IMR-90 (cell line): ENCODE measurements around the gene HNF1B. TPM values are rescaled to one million over a fixed set of nuclear protein-coding genes. Genes with fewer than 3 reads are reported as not detected.

Experiments used
- ATAC-seq: fragments of 200-7000 bp; cut with Tn5 transposase; 2 replicates; pipeline ENCODE4 v1.9.1; 2020; ENCODE audit warnings: low read depth, mild to moderate bottlenecking, moderate library complexity
- BruUV-seq: library from RNA; stranded (reverse); fragments of 400-500 nt; replicated peaks from 2 replicates; lab custom pipeline; 2021; lab: Mats Ljungman, UMichigan
- CTCF ChIA-PET: fragments of 300-600 bp; formaldehyde crosslinking; extraction: SDS; loops from one replicate; lab custom pipeline; 2021; ENCODE audit warnings: antibody characterized with exemption; lab: Yijun Ruan, JAX
- POLR2A ChIA-PET: fragments of 300-600 bp; sonication (Branson Sonifier 250); formaldehyde crosslinking; loops from one replicate; lab custom pipeline; 2022; ENCODE audit warnings: antibody characterized with exemption; ENCODE audit not compliant: unreplicated experiment; lab: Charles Lee
- DNase-seq: peaks from one replicate; pipeline ENCODE4 v3.0.0; 2013
- H2AFZ ChIP-seq: replicated peaks from 2 replicates; pipeline ENCODE3; 2013; ENCODE audit warnings: low read length, mild to moderate bottlenecking; ENCODE audit not compliant: poor library complexity
- H2AK5ac ChIP-seq: 2 replicates; pipeline ENCODE4 v1.6.1; 2013; ENCODE audit warnings: low read depth, low read length, inconsistent platforms
- H2AK9ac ChIP-seq: replicated peaks from 2 replicates; pipeline ENCODE3; 2013; ENCODE audit warnings: mild to moderate bottlenecking, low read depth, low read length, moderate library complexity; ENCODE audit not compliant: poor library complexity
- H2BK120ac ChIP-seq: 2 replicates; pipeline ENCODE4 v1.6.1; 2013; ENCODE audit warnings: low read depth, low read length, inconsistent platforms
- H2BK15ac ChIP-seq: 3 replicates; pipeline ENCODE4 v1.6.1; 2013; ENCODE audit warnings: low read depth, low read length, inconsistent platforms
- H2BK20ac ChIP-seq: 2 replicates; pipeline ENCODE4 v1.6.1; 2013; ENCODE audit warnings: low read depth, mild to moderate bottlenecking, inconsistent platforms, low read length, moderate library complexity
- H2BK5ac ChIP-seq: 2 replicates; pipeline ENCODE4 v1.6.1; 2013; ENCODE audit warnings: mild to moderate bottlenecking, low read depth, low read length, inconsistent platforms; ENCODE audit not compliant: poor library complexity, severe bottlenecking
- H3K14ac ChIP-seq: replicated peaks from 2 replicates; pipeline ENCODE4 v1.6.1; 2013; ENCODE audit warnings: low read depth, low read length, inconsistent platforms
- H3K18ac ChIP-seq: 2 replicates; pipeline ENCODE4 v1.6.1; 2013; ENCODE audit warnings: low read depth, low read length, control low read depth
- H3K23ac ChIP-seq: 2 replicates; pipeline ENCODE4 v1.6.1; 2013; ENCODE audit warnings: low read depth, low read length, inconsistent platforms
- H3K27ac ChIP-seq: 2 replicates; pipeline ENCODE4 v1.5.1; 2013; ENCODE audit warnings: mild to moderate bottlenecking, control low read depth, low read length; ENCODE audit not compliant: insufficient read depth
- H3K27me3 ChIP-seq: 2 replicates; pipeline ENCODE4 v1.6.1; 2013; ENCODE audit warnings: low read length; ENCODE audit not compliant: control insufficient read depth, insufficient read depth
- H3K36me3 ChIP-seq: 2 replicates; pipeline ENCODE4 v1.6.1; 2013; ENCODE audit warnings: low read length, mixed read lengths; ENCODE audit not compliant: control insufficient read depth, insufficient read depth
- H3K4ac ChIP-seq: 2 replicates; pipeline ENCODE4 v1.6.1; 2013; ENCODE audit warnings: low read depth, low read length, inconsistent platforms
- H3K4me1 ChIP-seq: 2 replicates; pipeline ENCODE4 v1.6.1; 2013; ENCODE audit warnings: low read length, mixed read lengths; ENCODE audit not compliant: control insufficient read depth, insufficient read depth
- H3K4me2 ChIP-seq: 2 replicates; pipeline ENCODE4 v1.6.1; 2013; ENCODE audit warnings: low read depth, mild to moderate bottlenecking, control low read depth, low read length, moderate library complexity
- H3K4me3 ChIP-seq: 2 replicates; pipeline ENCODE4 v1.5.1; 2013; ENCODE audit warnings: low read depth, mild to moderate bottlenecking, control low read depth, low read length, moderate library complexity; ENCODE audit not compliant: insufficient read depth
- H3K56ac ChIP-seq: 2 replicates; pipeline ENCODE4 v1.6.1; 2013; ENCODE audit warnings: low read length, inconsistent platforms; ENCODE audit not compliant: insufficient read depth; ENCODE audit errors: extremely low read depth
- H3K79me1 ChIP-seq, 2 experiments: 2 replicates each; pipeline ENCODE4 v1.6.1; 2013; ENCODE audit warnings: low read length in 2 of 2, inconsistent platforms in 1 of 2, low read depth in 1 of 2
- H3K9ac ChIP-seq: 2 replicates; pipeline ENCODE4 v1.6.1; 2013; ENCODE audit warnings: low read depth, low read length, control low read depth
- H3K9me1 ChIP-seq: 2 replicates; pipeline ENCODE4 v1.6.1; 2013; ENCODE audit warnings: low read length, inconsistent platforms; ENCODE audit not compliant: insufficient read depth
- H3K9me3 ChIP-seq: 2 replicates; pipeline ENCODE4 v1.6.1; 2013; ENCODE audit warnings: low read length; ENCODE audit not compliant: control insufficient read depth, insufficient read depth
- H4K20me1 ChIP-seq: 2 replicates; pipeline ENCODE4 v1.6.1; 2013; ENCODE audit warnings: low read length, inconsistent platforms; ENCODE audit not compliant: insufficient read depth
- H4K5ac ChIP-seq: 2 replicates; pipeline ENCODE4 v1.6.1; 2013; ENCODE audit warnings: mild to moderate bottlenecking, low read depth, low read length, control low read depth
- H4K8ac ChIP-seq, 2 experiments: 2 replicates each; pipeline ENCODE4 v1.6.1; 2013; ENCODE audit warnings: low read depth in 2 of 2, low read length in 2 of 2, control low read depth in 1 of 2, inconsistent platforms in 1 of 2
- H4K91ac ChIP-seq: 2 replicates; pipeline ENCODE4 v1.6.1; 2013; ENCODE audit warnings: low read depth, low read length, inconsistent platforms; ENCODE audit not compliant: insufficient read depth
- BHLHE40 ChIP-seq: fragments of 150-350 bp; IDR thresholded peaks from 2 replicates; pipeline ENCODE4 v1.6.1; 2016; ENCODE audit warnings: mild to moderate bottlenecking, low read depth, low read length
- CEBPB ChIP-seq: IDR thresholded peaks from 2 replicates; pipeline ENCODE4 v1.6.1; 2012; ENCODE audit warnings: low read depth, low read length, improper control_type of control experiment
- CHD1 ChIP-seq: IDR thresholded peaks from 2 replicates; pipeline ENCODE4 v1.6.1; 2012; ENCODE audit warnings: low read depth, low read length, improper control_type of control experiment
- CTCF ChIP-seq: conservative IDR thresholded peaks from 2 replicates; pipeline ENCODE4 v1.5.1; 2012; ENCODE audit warnings: mild to moderate bottlenecking, low read depth, low read length, improper control_type of control experiment
- FOS ChIP-seq: fragments of 150-350 bp; IDR thresholded peaks from 2 replicates; pipeline ENCODE4 v1.6.1; 2016; ENCODE audit warnings: low read depth, low read length
- MAFK ChIP-seq: IDR thresholded peaks from 2 replicates; pipeline ENCODE4 v1.6.1; 2012; ENCODE audit warnings: low read depth, low read length, improper control_type of control experiment
- MAZ ChIP-seq: IDR thresholded peaks from 2 replicates; pipeline ENCODE4 v1.6.1; 2012; ENCODE audit warnings: low read depth, mild to moderate bottlenecking, low read length, improper control_type of control experiment, moderate library complexity, borderline replicate concordance
- MXI1 ChIP-seq: IDR thresholded peaks from 2 replicates; pipeline ENCODE4 v1.6.1; 2012; ENCODE audit warnings: low read depth, mild to moderate bottlenecking, low read length, moderate library complexity, borderline replicate concordance
- NFE2L2 ChIP-seq: fragments of 150-350 bp; IDR thresholded peaks from 2 replicates; pipeline ENCODE4 v1.6.1; 2016; ENCODE audit warnings: low read depth, mild to moderate bottlenecking, low read length
- POLR2A ChIP-seq: IDR thresholded peaks from 2 replicates; pipeline ENCODE4 v1.6.1; 2012; ENCODE audit warnings: mild to moderate bottlenecking, low read depth, low read length
- RAD21 ChIP-seq: IDR thresholded peaks from 2 replicates; pipeline ENCODE4 v1.6.1; 2012; ENCODE audit warnings: low read length, improper control_type of control experiment
- RCOR1 ChIP-seq: IDR thresholded peaks from 2 replicates; pipeline ENCODE4 v1.6.1; 2012; ENCODE audit warnings: mild to moderate bottlenecking, low read length, improper control_type of control experiment; ENCODE audit not compliant: insufficient replicate concordance
- RFX5 ChIP-seq: IDR thresholded peaks from 2 replicates; pipeline ENCODE4 v1.8.0; 2012; ENCODE audit warnings: low read depth, mild to moderate bottlenecking, low read length, moderate library complexity
- SMC3 ChIP-seq: fragments of 150-350 bp; IDR thresholded peaks from 2 replicates; pipeline ENCODE4 v1.6.1; 2016; ENCODE audit warnings: low read depth, mild to moderate bottlenecking, antibody characterized with exemption, low read length, moderate library complexity
- USF2 ChIP-seq: fragments of 150-350 bp; IDR thresholded peaks from 2 replicates; pipeline ENCODE4 v1.6.1; 2017; ENCODE audit warnings: mild to moderate bottlenecking, antibody characterized with exemption, low read length, low read depth
- WGBS, 2 experiments: methylation state at CpG; one replicate each; pipeline versions ENCODE4 v1.1.5 to v1.1.7; 2013; ENCODE audit warnings: missing lambda C conversion rate in 2 of 2; ENCODE audit not compliant: insufficient read length in 1 of 2; ENCODE audit errors: extremely low coverage in 2 of 2; 5-methylcytosine and 5-hydroxymethylcytosine counted together
- dilution Hi-C: fragments of 300-500 bp; cut with HindIII; formaldehyde crosslinking; loops from one replicate; pipeline ENCODE4 v1.14.3; 2018; ENCODE audit warnings: low sequenced_read_pairs; ENCODE audit not compliant: unreplicated experiment
- in situ Hi-C: fragments of 300-500 bp; cut with MboI; formaldehyde crosslinking; loops from 3 replicates; pipeline ENCODE4 v1.14.3; 2019; ENCODE audit warnings: low sequenced_read_pairs, inconsistent platforms, mixed read lengths
- intact Hi-C: fragments of 100-400 bp; cut with micrococcal nuclease; formaldehyde crosslinking; loops from 2 replicates; pipeline ENCODE4 v1.10.0; 2022
- polyA plus RNA-seq, 3 experiments: library from polyadenylated mRNA; depleted of rRNA; stranded (reverse); fragments of >200 nt; gene quantifications; 2 replicates each; pipeline ENCODE4 v1.2.3, GENCODE V29; 2012; ENCODE audit warnings: low replicate concordance in 1 of 3
- total RNA-seq: library from RNA; depleted of rRNA; stranded (reverse); fragments of >200 nt; gene quantifications from 2 replicates; pipeline ENCODE4 v1.2.3, GENCODE V29; 2012
- TF ChIP-seq, protein P1 (sequence below): fragments of 150-350 bp; IDR thresholded peaks from 2 replicates; pipeline ENCODE4 v1.6.1; 2016; ENCODE audit warnings: low read depth, mild to moderate bottlenecking, low read length, moderate library complexity, borderline replicate concordance

HNF1B gene
- total and polyA plus RNA-seq, 2 of the 4 experiments (the other 2 are of a cell fraction), result not detected

DNA sequence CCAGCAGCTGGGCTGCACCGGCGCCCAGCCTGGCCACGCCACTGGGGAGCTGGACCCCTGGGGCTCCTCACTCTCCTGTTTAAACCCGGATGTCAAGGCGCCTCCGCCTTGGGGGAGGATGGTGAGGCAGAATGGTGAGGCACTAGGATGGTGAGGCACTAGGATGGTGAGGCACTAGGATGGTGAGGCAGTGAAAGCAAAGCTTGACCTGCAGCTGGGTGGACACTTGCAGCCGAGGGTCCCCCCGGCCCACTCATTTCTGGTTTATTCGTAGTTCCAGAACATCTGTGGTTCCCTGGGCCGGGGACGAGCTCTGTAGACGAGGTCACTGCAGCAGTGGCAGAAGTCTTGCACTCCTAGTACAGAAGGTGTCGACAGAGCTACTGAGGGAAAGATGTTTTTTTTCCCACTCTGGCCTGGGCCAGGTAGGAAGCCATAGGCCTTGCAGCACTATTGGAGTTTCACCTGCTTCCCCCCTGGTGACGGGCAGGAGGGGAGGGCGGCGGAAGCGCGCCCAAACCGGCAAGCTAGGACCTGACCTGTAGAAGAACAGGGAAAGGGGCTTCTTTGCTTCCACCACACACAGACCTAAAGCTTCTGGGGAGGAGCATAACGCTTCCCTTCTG is 1.1 kb upstream of the HNF1B start:
- Histone ChIP-seq H3K9me3 (peaks cover 13% of the 10 kb centered on the region), H3K23ac (no peak overlapping the region), H3K14ac (no peak overlapping the region), H4K5ac (no peak overlapping the region), H2BK120ac (no peak overlapping the region), H2AK9ac (no peak overlapping the region), H3K9ac (no peak overlapping the region), H2BK20ac (no peak overlapping the region), H3K27me3 (peaks cover 75% of the 10 kb centered on the region), H3K4me3 (no peak overlapping the region), H2BK5ac (no peak overlapping the region), H3K4me1 (peaks cover 2% of the 10 kb centered on the region; the same call in 1 of the 2 replicates), H3K79me1 (no peaks in the 10 kb centered on the region), H3K18ac (no peak overlapping the region), H4K91ac (no peak overlapping the region), H3K56ac (no peak overlapping the region), H3K9me1 (no peaks in the 10 kb centered on the region), H3K36me3 (no peaks in the 10 kb centered on the region), H2BK15ac (no peak overlapping the region), H2AFZ (no peak overlapping the region), H2AK5ac (no peak overlapping the region), H3K4ac (no peak overlapping the region), H4K8ac (no peak overlapping the region), H3K4me2 (no peak overlapping the region), H3K27ac (no peak overlapping the region), H4K20me1 (no peaks in the 10 kb centered on the region)
- in situ Hi-C loops, result no loop called here
- DNase-seq (no peak), ATAC-seq (no peak)
- intact Hi-C loops, result no loop called here
- no TSS peak for BruUV-seq
- TF ChIP-seq CEBPB (no peak), POLR2A (no peak), USF2 (no peak), SMC3 (no peak), CTCF (no peak), BHLHE40 (no peak), MAZ (no peak), FOS (no peak), RAD21 (no peak), RCOR1 (no peak), RFX5 (no peak), MXI1 (no peak), CHD1 (no peak), MAFK (no peak), NFE2L2 (no peak)
- TF ChIP-seq, protein P1, sequence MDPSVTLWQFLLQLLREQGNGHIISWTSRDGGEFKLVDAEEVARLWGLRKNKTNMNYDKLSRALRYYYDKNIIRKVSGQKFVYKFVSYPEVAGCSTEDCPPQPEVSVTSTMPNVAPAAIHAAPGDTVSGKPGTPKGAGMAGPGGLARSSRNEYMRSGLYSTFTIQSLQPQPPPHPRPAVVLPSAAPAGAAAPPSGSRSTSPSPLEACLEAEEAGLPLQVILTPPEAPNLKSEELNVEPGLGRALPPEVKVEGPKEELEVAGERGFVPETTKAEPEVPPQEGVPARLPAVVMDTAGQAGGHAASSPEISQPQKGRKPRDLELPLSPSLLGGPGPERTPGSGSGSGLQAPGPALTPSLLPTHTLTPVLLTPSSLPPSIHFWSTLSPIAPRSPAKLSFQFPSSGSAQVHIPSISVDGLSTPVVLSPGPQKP, result no peak
- dilution Hi-C loops, result no loop called here
- POLR2A ChIA-PET, result interaction anchor here (0.6 kb wide), 1 partner anchor 1715 kb away, joined by 7 read pairs; the partner anchor contains the start of gene CDK12
- CTCF ChIA-PET, result interaction anchor here (1.2 kb wide), 1 partner anchor 12 kb away, joined by 3 read pairs; no protein-coding TSS in a partner anchor
- WGBS, 2 experiments, result 30% methylated on average over 2 of the region's 20 CpGs; no CpG with 5 or more reads in 1 of the 2 experiments
